MV-4-11 (cell line): Measurements from ENCODE around the gene PSIP1.
"Not testable (repeated sequence)": the region's sequence is repeated elsewhere in the genome, so short reads cannot be mapped to it uniquely, and the experiment has no call there.

Experiments
- DNase-seq: peaks from one replicate; lab custom pipeline; 2025; lab: John Stamatoyannopoulos, UW

PSIP1 gene

GRCh38 chr9:15510789-15511575 lies at the start of gene PSIP1:
Gene PSIP1 (minus strand): TSS chr9:15510970. CDS start chr9:15510188, 782 bp downstream.
- DNase-seq, result peak; percentile 87

- no peak for DNase-seq
Observed at GRCh38 chr9:15553528-15553898, 42.7 kb upstream of the PSIP1 start.

GRCh38 chr9:15552636-15553527 lies 42.1 kb upstream of the PSIP1 start, which contains the start of gene CCDC171:
Gene CCDC171 (plus strand): TSS chr9:15553043. CDS start chr9:15564089, 11,046 bp downstream.
- DNase-seq, result peak; percentile 93

- no peak for DNase-seq
Observed at GRCh38 chr9:15549611-15550010, 38.8 kb upstream of the PSIP1 start.

- peak; percentile 17 for DNase-seq
Observed at GRCh38 chr9:15543047-15543813, 32.5 kb upstream of the PSIP1 start.

GRCh38 chr9:15542624-15543023 lies 31.9 kb upstream of the PSIP1 start:
- no peak for DNase-seq

- DNase-seq, result no peak
Observed at GRCh38 chr9:15541872-15542271, 31.1 kb upstream of the PSIP1 start.

- no peak for DNase-seq
Observed at GRCh38 chr9:15531380-15531779, 20.6 kb upstream of the PSIP1 start.

- peak; percentile 64 for DNase-seq
Observed at GRCh38 chr9:15529566-15530324, 19.0 kb upstream of the PSIP1 start.

- not testable (repeated sequence) for DNase-seq
Observed at GRCh38 chr9:15527035-15527434, 16.3 kb upstream of the PSIP1 start.

- DNase-seq, result no peak
Observed at GRCh38 chr9:15525958-15526357, 15.2 kb upstream of the PSIP1 start.

GRCh38 chr9:15524845-15525455 lies 14.2 kb upstream of the PSIP1 start:
- no peak for DNase-seq

- no peak for DNase-seq
Observed at GRCh38 chr9:15522130-15522755, 11.5 kb upstream of the PSIP1 start.

GRCh38 chr9:15521254-15521653 lies 10.5 kb upstream of the PSIP1 start:
- no peak for DNase-seq

- no peak for DNase-seq
Observed at GRCh38 chr9:15519831-15520230, 9.1 kb upstream of the PSIP1 start.

GRCh38 chr9:15513335-15513734 lies 2.6 kb upstream of the PSIP1 start:
- DNase-seq, result no peak

GRCh38 chr9:15512889-15513288 lies 2.1 kb upstream of the PSIP1 start:
- no peak for DNase-seq

- DNase-seq, result no peak
Observed at GRCh38 chr9:15512204-15512603, 1.4 kb upstream of the PSIP1 start.

GRCh38 chr9:15509931-15510788 lies 610 bp downstream of the PSIP1 start:
- no peak for DNase-seq

GRCh38 chr9:15505921-15506320 lies 4.8 kb downstream of the PSIP1 start:
- peak; percentile 37 for DNase-seq
